Stimulated activated CD4-positive, alpha-beta T cell treated with anti-CD3 and anti-CD28 coated beads, Interleukin-12 subunit alpha, Interleukin-12 subunit beta, amount 100 ng/mL, for 24 hours (primary cell): ENCODE measurements around the gene MBOAT1.

Experiments
- DNase-seq, 2 experiments: peaks; one replicate each; pipeline ENCODE4 v3.0.0-alpha.2; 2020; ENCODE audit warnings: low read depth in 2 of 2

Gene MBOAT1

GRCh38 chr6:20234136-20234535, 21.9 kb upstream of the MBOAT1 start:
- DNase-seq, result no peak

- no peak for DNase-seq
Measured at GRCh38 chr6:20233007-20233730, 20.9 kb upstream of the MBOAT1 start.

- DNase-seq, result no peak
Measured at GRCh38 chr6:20232188-20232587, 19.9 kb upstream of the MBOAT1 start.

GRCh38 chr6:20230401-20231119, 18.3 kb upstream of the MBOAT1 start:
- no peak for DNase-seq

- DNase-seq, result no peak
Measured at GRCh38 chr6:20229881-20230280, 17.6 kb upstream of the MBOAT1 start.

GRCh38 chr6:20227350-20227749, 15.1 kb upstream of the MBOAT1 start:
- no peak for DNase-seq

GRCh38 chr6:20223141-20223540, 10.9 kb upstream of the MBOAT1 start:
- no peak for DNase-seq

- DNase-seq, result no peak
Measured at GRCh38 chr6:20221421-20221820, 9.2 kb upstream of the MBOAT1 start.

- no peak for DNase-seq
Measured at GRCh38 chr6:20220359-20220758, 8.1 kb upstream of the MBOAT1 start.

- no peak for DNase-seq
Measured at GRCh38 chr6:20217891-20218290, 5.6 kb upstream of the MBOAT1 start.

- DNase-seq, result no peak
Measured at GRCh38 chr6:20217324-20217855, 5.1 kb upstream of the MBOAT1 start.

- DNase-seq, result no peak
Measured at GRCh38 chr6:20215310-20215709, 3.0 kb upstream of the MBOAT1 start.

GRCh38 chr6:20213271-20213798, 1.1 kb upstream of the MBOAT1 start:
- no peak for DNase-seq

GRCh38 chr6:20211941-20212391, 303 bp downstream of the MBOAT1 start:
- DNase-seq, result peak in 1 of 2 experiments; percentile 7

- no peak for DNase-seq
Measured at GRCh38 chr6:20211037-20211940, 980 bp downstream of the MBOAT1 start.

GRCh38 chr6:20210158-20210557, 2.1 kb downstream of the MBOAT1 start:
- DNase-seq, result no peak

- no peak for DNase-seq
Measured at GRCh38 chr6:20208687-20209378, 3.4 kb downstream of the MBOAT1 start.

GRCh38 chr6:20207088-20207418, 5.2 kb downstream of the MBOAT1 start:
- no peak for DNase-seq

- DNase-seq, result no peak
Measured at GRCh38 chr6:20205722-20206161, 6.5 kb downstream of the MBOAT1 start.

- no peak for DNase-seq
Measured at GRCh38 chr6:20204512-20204894, 7.8 kb downstream of the MBOAT1 start.
